ENCODE data around the gene RIPPLY3.

GRCh38 chr21:36999131-36999898, 7.2 kb upstream of the RIPPLY3 start:
- TF ChIP-seq CTCF (IDR thresholded peaks at IDR 0.05 in 2 of 3, conservative IDR thresholded peaks at IDR 0.05 in 1 of 3; ENCODE audit: borderline replicate concordance in 1 of 3, insufficient read depth in 1 of 3, low read depth in 2 of 3, low read length in 2 of 3), result no peak
- no peak for TF ChIP-seq EZH2 (IDR thresholded peaks at IDR 0.05)
- no peak for TF ChIP-seq POLR2AphosphoS5 (IDR thresholded peaks at IDR 0.05; ENCODE audit: low read depth, low read length)
- TF ChIP-seq YY1 (IDR thresholded peaks at IDR 0.05; ENCODE audit: extremely low read depth, insufficient replicate concordance, low read depth, low read length), result no peak
- no peak for TF ChIP-seq EGR1 (IDR thresholded peaks at IDR 0.05; ENCODE audit: low read depth)
- TF ChIP-seq CEBPB (IDR thresholded peaks at IDR 0.05; ENCODE audit: low read depth), result no peak
- TF ChIP-seq, protein P1, sequence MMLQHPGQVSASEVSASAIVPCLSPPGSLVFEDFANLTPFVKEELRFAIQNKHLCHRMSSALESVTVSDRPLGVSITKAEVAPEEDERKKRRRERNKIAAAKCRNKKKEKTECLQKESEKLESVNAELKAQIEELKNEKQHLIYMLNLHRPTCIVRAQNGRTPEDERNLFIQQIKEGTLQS (IDR thresholded peaks at IDR 0.05), result no peak
- TF ChIP-seq EZH2phosphoT487 (IDR thresholded peaks at IDR 0.05; ENCODE audit: borderline replicate concordance), result no peak
- no peak for TF ChIP-seq POLR2A (IDR thresholded peaks at IDR 0.05; ENCODE audit: borderline replicate concordance, extremely low read depth, insufficient read depth, insufficient read length)

Data from HCT116 (cell line).